GM18870 (cell line): ENCODE measurements around the gene USP54.

Experiments
- ATAC-seq: cut with Tn5 transposase; IDR thresholded peaks from one replicate; pipeline ENCODE4 v1.9.1; 2021; ENCODE audit warnings: moderate library complexity; ENCODE audit not compliant: unreplicated experiment

Gene USP54

DNA sequence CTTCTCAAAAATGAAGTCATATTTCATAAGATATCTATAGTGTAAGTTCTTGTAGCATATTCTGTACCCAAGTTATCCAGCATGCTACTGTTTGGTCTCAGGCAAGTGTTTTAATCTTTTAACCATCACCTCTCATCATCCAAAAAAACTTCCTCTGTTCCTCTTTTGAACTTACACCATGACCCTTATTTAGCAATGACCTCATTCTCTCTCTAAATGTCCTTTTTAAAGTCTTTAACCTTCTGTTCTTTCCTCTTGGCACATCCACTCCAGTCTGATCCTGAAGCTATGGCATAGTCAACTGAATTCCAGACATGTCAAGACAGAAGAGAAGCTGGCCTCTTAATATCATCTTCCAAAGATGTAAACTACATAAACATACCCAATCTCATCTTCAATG is 121.6 kb downstream of the USP54 start:
- ATAC-seq, result no peak

GRCh38 chr10:73467206-73467605 is 123.9 kb downstream of the USP54 start:
- no peak for ATAC-seq

DNA sequence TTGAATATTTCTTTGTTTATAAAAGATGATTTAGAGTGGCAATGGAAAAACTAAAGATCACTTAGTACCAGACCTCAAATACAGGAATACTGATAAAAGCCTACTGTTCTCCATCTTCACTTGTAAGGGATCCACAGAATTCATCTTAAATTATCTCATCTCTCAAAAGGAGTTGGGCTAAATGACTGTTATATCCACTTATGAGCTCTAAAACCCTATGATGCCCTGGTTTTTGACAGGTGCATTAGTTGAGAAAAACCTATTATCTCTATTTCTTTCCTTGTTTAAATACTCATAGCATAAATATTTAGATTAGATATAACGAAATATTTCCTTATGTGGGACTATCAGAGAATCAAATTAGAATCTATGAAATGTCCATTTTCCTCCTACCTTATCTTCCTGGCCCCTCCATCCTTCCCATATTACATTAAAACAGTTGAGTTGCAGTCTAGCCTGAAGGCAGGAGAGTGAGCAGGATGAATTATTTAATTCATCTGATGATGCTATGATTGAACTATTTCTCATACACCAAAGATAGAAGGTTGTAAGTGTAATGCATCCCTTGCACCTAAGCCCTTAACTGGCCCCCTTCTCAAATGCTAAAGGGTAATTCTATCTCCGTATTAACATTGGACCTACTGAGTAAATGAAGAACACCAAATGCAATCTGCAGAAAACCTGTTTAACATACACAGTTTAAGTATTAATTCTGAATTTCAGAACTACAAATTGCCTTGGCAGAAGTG is 125.0 kb downstream of the USP54 start:
- no peak for ATAC-seq

GRCh38 chr10:73460897-73461296 is 130.2 kb downstream of the USP54 start:
- ATAC-seq, result no peak

DNA sequence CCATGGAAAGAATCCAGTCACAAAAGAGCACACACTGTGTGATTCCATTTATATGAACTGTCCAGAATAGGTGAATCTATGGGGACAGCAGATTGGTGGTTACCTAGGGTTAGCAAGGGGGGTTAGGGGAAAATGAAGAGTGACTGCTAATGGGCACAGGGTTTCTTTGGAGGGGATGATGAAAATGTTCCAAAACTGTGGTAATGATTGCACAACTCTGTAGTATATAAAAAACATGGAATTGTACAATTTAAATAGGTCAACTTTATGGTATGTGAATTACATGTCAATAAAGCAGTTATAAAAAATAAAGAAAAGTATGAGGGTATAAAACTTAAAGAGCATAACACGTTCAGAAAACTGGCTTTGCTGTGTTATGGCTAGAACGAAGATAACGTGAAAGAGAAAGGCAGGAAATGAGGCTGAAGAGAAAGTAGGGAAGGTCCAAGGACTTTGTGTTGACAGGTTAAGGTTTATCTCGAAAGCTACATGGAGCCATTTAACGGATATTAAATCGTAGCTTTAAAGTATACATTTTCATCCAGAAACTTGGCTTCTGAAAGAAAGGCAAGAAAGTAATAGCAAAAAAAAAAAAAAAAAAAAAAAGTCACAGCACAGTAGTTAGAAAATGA is 131.3 kb downstream of the USP54 start:
- no peak for ATAC-seq

GRCh38 chr10:73456187-73456890 is 134.8 kb downstream of the USP54 start:
- no peak for ATAC-seq

DNA sequence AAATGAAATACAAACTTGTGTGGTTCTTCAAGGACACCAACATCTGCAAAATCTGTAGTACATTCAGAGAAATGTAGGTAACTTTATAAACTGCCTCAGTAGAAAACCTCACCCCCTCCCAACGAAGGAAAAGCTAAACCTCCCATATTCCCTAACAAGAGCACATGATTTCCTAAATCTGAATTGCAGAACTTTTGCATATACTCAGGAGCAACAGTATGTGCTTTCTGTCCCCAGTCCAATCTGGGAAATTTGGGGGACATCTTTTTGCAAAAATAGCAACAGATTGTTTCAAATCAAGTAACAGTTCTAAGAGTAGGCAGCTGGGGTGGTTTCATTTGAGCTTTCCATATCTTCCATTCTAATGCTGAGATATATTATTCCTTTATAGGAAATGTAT is 142.0 kb downstream of the USP54 start:
- ATAC-seq, result no peak

DNA sequence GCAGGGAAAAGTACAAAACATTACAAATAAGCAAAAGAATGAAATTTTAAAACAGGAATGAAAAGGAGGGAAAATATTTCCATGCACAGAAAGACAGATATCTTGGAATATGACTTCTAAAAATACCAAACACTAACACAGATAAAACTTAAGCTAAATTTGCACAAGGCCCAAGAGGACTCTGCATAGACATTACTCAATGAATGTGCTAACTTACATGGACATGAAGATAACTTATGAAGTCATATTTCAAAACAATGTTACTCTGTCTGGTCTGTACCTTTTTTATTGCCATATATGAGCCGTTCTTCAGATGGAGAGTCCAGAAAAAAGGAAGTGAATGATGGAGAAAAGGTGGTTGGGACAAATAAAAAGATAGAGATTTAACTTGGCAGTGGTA is 142.8 kb downstream of the USP54 start:
- ATAC-seq, result no peak
